Tibial nerve (tissue), 4 donors: ENCODE results near the gene ADAMTS17.

Experiments used
- EP300 ChIP-seq, 2 donors: sonication (generic); formaldehyde crosslinking; IDR thresholded peaks; one replicate each; pipeline ENCODE4 v1.6.1; 2017; ENCODE audit warnings: antibody characterized with exemption in 2 of 2, mild to moderate bottlenecking in 1 of 2
- POLR2A ChIP-seq, 2 donors: fragments of 450-650 bp; IDR thresholded peaks; one replicate each; pipeline ENCODE4 v1.6.1; 2017; ENCODE audit warnings: antibody characterized with exemption in 2 of 2, mild to moderate bottlenecking in 2 of 2, moderate library complexity in 2 of 2
- TF ChIP-seq, protein P1 (sequence below), 5 experiments: fragments of 200-600 bp in 3 of 5; fragments of 450-650 bp in 2 of 5; sonication (generic) in 3 of 5; IDR thresholded peaks; one replicate each; pipeline ENCODE4 v1.5.1; 2016 to 2019; ENCODE audit warnings: antibody characterized with exemption in 5 of 5, mild to moderate bottlenecking in 3 of 5, moderate library complexity in 2 of 5

GRCh38 chr15:100336061-100336460 lies 5.7 kb downstream of the ADAMTS17 start:
- TF ChIP-seq, protein P1, sequence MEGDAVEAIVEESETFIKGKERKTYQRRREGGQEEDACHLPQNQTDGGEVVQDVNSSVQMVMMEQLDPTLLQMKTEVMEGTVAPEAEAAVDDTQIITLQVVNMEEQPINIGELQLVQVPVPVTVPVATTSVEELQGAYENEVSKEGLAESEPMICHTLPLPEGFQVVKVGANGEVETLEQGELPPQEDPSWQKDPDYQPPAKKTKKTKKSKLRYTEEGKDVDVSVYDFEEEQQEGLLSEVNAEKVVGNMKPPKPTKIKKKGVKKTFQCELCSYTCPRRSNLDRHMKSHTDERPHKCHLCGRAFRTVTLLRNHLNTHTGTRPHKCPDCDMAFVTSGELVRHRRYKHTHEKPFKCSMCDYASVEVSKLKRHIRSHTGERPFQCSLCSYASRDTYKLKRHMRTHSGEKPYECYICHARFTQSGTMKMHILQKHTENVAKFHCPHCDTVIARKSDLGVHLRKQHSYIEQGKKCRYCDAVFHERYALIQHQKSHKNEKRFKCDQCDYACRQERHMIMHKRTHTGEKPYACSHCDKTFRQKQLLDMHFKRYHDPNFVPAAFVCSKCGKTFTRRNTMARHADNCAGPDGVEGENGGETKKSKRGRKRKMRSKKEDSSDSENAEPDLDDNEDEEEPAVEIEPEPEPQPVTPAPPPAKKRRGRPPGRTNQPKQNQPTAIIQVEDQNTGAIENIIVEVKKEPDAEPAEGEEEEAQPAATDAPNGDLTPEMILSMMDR (IDR thresholded peaks at IDR 0.05) = no peak
- TF ChIP-seq EP300 (IDR thresholded peaks at IDR 0.05) (no peak), POLR2A (IDR thresholded peaks at IDR 0.05) (no peak)
